DMS114 treated with DMSO at 0.1 percent for 48 hours (cell line): ENCODE measurements around the gene CCDC196.
A peak's percentile ranks its signal among the peaks of the same experiment; 100 is the strongest.
"Not testable (repeated sequence)": the region's sequence is repeated elsewhere in the genome, so short reads cannot be mapped to it uniquely, and the experiment has no call there.

Source experiments
- DNase-seq: peaks from one replicate; lab custom pipeline; 2025; ENCODE audit not compliant: unreplicated experiment; lab: John Stamatoyannopoulos, UW

The CCDC196 gene

GRCh38 chr14:66495218-66496098 lies 9.3 kb downstream of the CCDC196 start:
- DNase-seq: peak; percentile 34

GRCh38 chr14:66496188-66496807 lies 10.1 kb downstream of the CCDC196 start:
- no peak for DNase-seq

- no peak for DNase-seq
Measured at GRCh38 chr14:66496911-66497310, 10.7 kb downstream of the CCDC196 start.

- no peak for DNase-seq
Measured at GRCh38 chr14:66498311-66498710, 12.1 kb downstream of the CCDC196 start.

GRCh38 chr14:66501592-66501991 lies 15.4 kb downstream of the CCDC196 start:
- DNase-seq: no peak

GRCh38 chr14:66502836-66503235 lies 16.7 kb downstream of the CCDC196 start:
- DNase-seq: not testable (repeated sequence)

GRCh38 chr14:66503532-66503931 lies 17.4 kb downstream of the CCDC196 start:
- no peak for DNase-seq

GRCh38 chr14:66507181-66507721 lies 21.1 kb downstream of the CCDC196 start:
- DNase-seq: no peak

- DNase-seq: peak; percentile 90
Measured at GRCh38 chr14:66507722-66508546, 21.8 kb downstream of the CCDC196 start, which contains the start of gene GPHN. Gene GPHN (plus strand): TSS chr14:66508147.

- DNase-seq: no peak
Measured at GRCh38 chr14:66508547-66508845, 22.3 kb downstream of the CCDC196 start.

GRCh38 chr14:66508846-66509621 lies 22.9 kb downstream of the CCDC196 start:
- peak; percentile 14 for DNase-seq

- DNase-seq: no peak
Measured at GRCh38 chr14:66509874-66510273, 23.7 kb downstream of the CCDC196 start.

- no peak for DNase-seq
Measured at GRCh38 chr14:66511849-66512248, 25.7 kb downstream of the CCDC196 start.

GRCh38 chr14:66514213-66514612 lies 28.0 kb downstream of the CCDC196 start:
- DNase-seq: no peak

- no peak for DNase-seq
Measured at GRCh38 chr14:66530526-66530925, 44.4 kb downstream of the CCDC196 start.

GRCh38 chr14:66539034-66539433 lies 52.9 kb downstream of the CCDC196 start:
- no peak for DNase-seq

GRCh38 chr14:66540038-66540437 lies 53.9 kb downstream of the CCDC196 start:
- no peak for DNase-seq

- no peak for DNase-seq
Measured at GRCh38 chr14:66541627-66542026, 55.5 kb downstream of the CCDC196 start.

GRCh38 chr14:66543996-66544395 lies 57.8 kb downstream of the CCDC196 start:
- no peak for DNase-seq

- DNase-seq: not testable (repeated sequence)
Measured at GRCh38 chr14:66545191-66545590, 59.0 kb downstream of the CCDC196 start.

GRCh38 chr14:66545751-66546150 lies 59.6 kb downstream of the CCDC196 start:
- DNase-seq: not testable (repeated sequence)
